Measurements from ENCODE around the gene PRR18.
"Not testable (repeated sequence)": the region's sequence is repeated elsewhere in the genome, so short reads cannot be mapped to it uniquely, and the experiment has no call there.

PRR18 gene, protein sequence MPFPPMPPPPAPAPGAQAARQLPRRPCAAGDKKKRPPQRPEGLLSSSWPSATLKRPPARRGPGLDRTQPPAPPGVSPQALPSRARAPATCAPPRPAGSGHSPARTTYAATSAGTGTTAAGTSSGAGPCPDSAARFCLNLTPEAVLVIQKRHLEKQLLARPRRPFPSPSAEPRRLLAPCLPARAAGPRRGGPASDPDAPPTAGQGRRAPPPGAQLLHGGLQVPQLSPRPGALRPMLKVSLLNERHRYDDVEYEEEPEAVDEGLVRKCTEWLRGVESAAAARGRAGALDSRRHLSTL

DNA sequence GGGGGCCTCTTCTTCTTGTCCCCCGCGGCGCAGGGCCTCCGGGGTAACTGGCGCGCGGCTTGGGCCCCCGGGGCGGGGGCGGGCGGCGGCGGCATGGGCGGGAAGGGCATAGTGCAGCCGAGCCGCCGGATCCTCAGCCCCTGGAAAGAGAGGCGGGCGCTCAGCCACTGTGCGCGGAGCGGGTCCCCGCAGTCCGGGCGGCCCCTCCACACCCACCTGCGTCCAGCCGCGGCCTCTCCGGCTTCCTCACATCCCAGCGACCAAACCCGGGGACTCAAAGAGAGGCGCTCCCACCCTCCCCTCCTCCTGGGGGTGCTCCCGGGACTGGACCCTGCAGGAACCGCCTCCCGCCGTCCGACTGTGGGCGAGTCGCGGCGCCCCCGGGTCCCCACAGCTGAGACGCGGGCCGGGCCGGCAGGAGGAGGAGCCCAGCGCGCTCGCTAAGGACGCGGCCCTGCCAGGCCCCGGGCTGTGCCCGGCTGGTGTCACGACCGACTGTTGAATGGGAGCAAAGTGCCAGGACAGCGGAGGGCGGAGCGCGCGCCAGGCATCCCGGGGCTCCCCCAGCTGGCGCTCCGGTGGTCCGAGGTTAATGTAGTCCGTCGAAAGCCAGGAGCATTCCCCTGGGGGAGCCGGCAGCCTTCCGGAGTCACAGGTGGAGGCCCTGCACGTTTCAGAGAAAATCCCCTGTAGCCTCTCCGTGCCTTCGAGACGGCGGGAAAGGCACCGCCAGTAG lies at the start of gene PRR18:
Gene PRR18, minus strand, starts transcription at position 360 of the 736 bp plus-strand sequence. Its CDS starts 250 bp downstream, at position 110.
- no peak for DNase-seq

DNA sequence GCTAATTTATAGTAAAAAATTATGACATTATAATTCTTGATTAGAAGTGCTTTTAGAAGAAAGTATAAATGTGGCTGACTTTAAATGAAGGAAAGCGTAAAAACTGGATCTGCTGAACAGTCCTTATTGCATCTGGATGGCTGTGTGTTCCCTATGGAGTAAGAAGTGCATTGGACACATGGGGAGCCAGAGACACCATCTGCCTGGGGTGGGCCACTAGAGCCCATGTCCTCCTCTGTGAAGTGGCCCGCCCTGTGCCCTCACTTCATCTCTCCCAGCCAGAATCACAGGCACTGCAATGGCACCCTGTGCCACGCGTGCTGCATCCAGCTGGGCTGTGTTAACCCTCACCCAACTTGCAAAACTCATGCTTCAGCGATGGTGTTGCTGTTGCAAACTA lies 47.4 kb upstream of the PRR18 start:
- DNase-seq, result no peak

DNA sequence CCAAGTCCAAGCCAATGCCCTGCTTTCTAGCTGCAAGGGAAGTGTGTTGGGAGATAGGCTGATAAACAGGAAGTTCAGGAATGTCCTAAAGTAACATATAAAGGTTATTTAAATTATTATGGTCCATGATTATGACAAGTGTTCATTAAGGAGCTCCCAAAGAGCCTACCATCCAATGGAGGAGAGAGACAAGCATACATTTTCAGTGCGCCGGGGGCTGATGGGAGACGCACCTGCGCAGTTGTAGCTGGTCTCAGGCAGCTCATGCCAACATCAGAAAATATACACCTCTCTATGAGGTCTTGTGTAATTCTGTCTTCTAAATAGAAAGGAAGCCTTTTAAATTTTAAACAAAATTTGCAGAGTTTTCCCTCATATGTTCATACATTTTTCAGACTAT lies 46.8 kb upstream of the PRR18 start:
- no peak for DNase-seq

DNA sequence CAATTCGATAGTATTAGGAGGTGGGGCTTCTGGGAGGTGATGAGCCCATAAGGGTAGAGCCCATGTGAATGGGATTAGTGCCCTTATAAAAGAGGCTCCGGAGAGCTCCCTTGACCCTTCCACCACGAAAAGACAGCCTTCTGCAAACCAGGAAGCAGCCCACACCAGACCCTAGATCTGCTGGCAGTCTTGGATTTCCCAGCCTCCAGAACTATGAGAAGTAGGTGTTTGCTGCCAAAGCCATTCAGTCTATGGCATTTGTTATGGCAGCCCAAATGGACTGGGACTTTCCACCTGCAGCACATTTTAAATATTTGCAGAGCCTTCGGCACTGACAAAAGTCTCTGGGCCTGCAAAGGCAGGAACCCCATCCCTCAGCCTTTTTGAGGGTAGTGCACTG lies 46.0 kb upstream of the PRR18 start:
- no peak for DNase-seq

DNA sequence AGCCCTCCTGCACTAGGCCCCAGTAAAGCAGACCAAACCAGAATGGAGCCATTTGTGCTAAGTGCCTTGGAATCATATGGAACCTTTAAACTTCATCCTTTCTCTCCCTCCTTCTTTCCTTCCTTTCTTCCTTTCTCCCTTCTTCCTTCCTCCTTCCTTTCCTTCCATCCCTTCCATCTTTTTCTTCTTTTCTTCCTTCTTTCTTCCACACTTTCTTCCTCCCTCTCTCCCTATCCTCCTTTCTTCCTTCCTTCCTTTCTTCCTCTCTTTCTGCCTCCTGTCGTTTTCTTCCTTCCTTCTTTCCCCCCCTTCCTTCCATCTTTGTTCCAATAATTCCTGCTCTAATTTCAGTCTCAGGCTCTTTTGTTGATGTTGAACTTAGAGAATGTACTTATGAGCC lies 45.3 kb upstream of the PRR18 start:
- DNase-seq, result no peak

DNA sequence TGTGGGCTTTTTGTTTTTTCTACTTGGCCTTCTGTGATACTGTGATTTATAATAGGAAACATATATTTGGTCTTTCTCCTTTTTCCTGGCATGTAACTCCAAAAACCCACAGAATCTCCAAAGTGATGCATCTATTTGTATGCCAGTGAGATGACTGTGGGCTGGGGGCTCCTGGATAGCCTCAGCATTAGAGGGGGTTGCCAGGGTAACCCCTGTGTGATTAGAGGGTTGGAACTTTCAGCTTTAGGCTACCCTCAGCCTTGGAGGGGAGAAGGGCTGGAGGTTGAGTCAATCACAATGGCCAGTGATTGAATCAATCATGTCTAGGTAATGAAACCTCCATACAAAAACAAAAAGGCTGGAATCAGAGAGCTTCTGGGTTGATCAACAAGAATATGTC lies 44.7 kb upstream of the PRR18 start:
- no peak for DNase-seq

DNA sequence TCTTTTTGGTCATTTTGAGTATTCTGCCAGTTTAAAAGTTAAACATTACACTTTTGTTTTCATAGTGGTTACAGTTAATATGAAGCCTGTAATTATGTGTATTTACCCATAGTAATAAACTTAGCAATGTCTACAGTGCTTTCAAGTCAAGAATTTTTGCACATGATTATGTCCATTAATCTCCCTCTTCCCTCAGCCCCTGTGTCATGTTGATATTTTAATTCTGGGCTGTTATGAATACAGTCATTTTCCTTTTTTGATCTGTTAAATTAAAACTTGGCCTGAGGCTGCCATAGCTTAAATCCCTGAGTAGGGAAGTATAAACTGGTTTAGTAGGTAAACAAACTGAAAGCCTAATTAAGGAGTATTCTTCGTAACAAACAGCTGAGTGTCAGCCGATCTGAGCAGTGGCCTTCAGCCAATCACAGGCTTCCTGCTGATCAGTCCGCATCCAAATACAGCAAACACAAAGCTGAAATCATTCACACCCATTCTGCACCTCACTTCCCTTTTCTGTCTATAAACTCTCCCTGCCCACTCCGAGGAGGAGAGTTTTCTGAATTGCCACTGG lies 43.6 kb upstream of the PRR18 start:
- DNase-seq, result no peak

DNA sequence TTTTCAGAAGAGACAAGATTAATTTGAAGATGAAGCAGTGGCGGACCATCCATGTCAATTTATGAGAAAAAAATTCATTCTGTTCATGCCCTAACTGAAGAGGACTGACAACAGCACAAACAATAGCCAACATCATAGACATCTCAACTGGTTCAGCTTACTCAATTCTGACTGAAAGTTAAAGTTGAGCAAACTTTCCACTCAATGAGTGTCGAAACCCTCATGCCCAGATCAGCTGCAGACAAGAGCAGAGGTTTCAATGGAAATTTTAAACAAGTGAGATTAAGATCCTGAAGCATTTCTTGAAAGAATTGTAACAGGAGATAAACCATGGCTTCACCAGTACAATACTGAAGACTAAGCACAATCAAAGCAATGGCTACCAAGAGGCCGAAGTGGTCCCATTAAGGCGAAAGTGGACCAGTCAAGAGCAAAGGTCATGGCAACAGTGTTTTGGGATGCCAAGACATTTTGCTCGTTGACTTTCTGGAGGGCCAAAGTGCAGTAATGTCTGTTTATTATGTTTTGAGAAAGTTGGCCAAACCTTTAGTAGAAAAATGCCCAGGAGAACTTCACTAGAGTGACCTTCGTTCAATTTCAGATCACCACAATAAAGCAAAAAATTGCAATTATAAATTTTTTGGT lies 40.2 kb upstream of the PRR18 start:
- no peak for DNase-seq

DNA sequence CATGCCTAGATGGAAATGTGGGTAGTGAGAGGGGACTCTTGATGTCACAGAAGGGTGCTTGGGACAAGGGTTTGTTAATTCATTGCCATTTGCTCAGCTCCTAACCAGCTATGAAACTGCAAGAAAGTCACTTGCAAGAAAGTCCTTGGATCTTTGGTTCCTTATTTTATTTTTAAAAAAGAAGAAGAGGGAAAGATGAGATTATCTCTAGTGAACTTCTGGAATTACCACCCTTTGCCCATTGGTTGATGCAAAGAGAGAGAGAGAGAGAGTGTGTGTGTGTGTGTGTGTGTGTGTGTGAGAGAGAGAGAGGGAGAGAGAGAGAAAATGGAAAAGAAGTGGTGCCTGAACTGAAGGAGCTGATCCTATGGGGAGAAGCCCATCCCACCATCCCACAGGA lies 38.8 kb upstream of the PRR18 start:
- no peak for DNase-seq

DNA sequence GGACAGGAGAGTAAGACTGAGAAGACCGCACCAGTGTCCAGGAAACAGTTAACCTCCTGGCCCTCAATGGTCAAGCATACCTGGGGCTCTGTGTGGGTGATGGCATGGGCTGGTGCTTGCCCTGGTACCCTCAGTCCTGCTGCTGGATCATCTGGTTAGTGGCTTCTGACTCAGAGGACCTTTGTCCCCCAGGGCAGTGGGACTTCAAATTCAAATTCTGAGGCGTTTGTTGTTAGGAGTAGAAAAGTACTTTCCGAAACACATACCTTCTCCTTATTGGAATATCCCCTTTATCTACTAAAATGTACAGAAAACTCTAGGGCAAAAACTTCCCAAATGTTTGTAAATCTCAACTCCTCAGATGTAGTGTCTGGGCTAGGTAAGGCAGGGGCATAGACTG lies 38.3 kb upstream of the PRR18 start:
- no peak for DNase-seq

DNA sequence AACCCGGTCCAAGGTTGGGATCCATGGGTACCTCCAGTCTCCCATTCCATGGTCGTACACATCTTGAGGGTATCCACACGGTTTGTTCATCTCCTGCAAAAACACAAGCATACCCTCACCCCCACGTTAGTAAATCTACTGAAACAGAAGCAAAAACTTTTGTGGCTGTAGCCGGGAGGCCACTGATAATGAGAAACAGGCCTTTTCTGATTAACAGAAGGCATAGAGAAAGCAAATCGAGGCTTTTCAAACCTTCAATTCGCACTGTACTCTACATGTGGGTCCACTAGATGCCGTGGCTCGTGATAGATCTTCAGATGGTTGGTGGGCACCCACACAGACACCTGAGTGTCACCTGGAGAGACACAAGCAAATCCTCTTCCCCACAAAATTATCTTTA lies 37.5 kb upstream of the PRR18 start:
- DNase-seq, result not testable (repeated sequence)

DNA sequence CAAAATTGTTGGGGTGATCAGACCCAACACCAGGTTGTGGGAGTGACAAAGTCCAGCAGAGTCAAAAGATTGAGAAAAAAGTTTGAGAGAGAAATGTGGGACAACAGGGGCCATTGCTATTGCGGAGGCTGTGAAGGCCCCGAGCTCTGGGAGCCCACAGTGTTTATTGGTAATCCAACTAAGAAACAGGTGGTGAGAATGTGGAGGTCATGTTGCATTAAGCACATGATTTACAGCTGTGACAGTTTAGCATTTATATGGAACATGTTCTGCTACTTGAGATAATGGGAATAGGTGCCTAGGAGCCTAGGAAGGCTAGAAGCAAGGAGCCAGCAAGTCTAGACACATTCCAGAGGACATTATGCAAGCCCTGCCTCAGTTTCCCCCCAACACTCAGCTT lies 36.7 kb upstream of the PRR18 start:
- DNase-seq, result not testable (repeated sequence)

DNA sequence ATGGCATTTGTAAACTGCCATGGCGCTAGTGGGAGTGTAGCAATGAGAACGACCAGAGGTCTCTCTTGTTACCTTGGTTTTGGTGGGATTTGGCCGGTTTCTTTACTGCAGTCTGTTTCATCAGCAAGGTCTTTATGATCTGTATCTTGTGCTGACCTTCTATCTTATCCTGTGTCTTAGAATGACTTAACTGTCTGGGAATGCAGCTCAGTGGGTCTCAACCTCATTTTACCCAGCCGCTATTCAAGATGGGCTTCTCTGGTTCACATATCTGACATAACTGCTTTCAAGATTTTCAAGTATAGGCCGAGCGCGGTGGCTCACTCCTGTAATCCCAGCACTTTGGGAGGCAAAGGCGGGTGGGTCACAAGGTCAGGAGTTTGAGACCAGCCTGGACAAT lies 36.0 kb upstream of the PRR18 start:
- DNase-seq, result no peak

DNA sequence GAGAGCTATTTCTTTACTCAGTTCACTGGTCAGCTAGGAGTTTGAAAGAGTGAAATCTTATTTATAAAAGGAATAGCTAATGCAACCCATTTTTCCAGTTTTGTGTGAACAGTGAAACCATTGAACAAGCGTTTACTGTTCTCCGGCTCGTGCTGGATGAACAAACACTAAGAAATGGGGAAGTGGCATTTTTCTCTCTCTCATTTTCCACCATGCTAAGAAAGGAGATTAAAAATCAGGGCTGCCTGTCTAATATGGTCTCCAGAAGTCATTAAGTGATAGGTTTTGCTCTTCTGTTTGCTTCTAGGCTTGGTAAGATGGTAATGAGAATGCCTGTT lies 34.9 kb upstream of the PRR18 start:
- DNase-seq, result no peak

DNA sequence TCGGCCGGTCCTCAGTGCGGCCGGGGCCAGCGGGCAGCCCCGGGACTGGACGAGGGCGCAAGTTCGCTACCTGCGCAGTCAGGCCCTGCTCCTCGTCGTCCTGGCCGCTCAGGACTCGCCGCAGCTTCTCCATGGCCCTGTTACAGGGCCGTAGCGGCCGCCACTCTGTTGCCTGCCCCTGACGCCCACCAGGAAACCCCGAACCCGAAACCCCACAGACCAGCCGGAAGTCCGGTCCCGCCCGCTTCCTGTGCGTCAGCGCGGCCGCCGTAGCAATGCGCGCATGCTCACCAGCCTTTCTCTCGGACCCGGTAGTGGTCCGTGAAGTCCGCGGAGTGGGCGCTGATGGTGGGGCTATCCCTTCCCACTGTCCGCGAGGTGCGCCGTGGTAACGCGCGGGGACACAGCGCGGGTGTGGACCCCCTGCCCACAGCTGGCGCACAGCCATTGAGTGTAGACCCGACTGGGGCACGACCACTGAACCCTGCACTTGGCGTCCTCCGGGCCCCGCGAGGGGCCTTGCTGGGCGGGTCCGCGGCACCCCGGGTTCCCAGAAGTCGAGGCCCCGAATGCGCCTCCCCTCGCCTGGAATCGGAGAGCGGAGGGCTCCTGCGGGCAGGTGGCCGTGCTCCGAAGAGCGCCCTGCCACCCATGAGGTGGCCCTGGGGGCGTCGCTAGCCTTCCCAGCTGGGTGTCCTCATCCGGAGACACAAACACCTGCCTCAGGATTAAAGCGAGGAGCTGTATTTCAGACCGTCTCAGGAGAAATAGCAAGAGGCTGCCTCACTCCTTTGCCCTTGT lies 34.4 kb upstream of the PRR18 start, which contains the start of gene SFT2D1:
Gene SFT2D1, minus strand, starts transcription at position 197 of the 801 bp plus-strand sequence. Its CDS starts 64 bp downstream, at position 133.
- DNase-seq, result peak; percentile 9 to 70

DNA sequence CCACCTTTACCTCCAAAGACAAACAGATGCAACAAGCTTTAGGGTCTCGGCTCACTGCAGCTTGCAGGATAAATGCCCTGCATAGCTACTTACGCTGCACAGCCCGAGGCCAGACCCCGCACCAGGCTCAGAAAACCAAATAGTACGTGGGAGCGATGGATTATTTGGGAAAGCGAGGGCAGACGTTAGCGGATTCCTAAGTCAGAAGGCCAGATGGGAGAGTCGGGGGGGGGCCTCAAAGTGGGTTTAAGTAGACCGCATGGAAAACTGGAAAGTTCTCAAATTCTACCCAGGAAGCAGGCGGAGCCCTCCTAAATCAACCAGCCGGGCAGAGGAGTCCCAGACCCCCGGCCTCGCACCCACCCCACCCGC lies 33.8 kb upstream of the PRR18 start:
- no peak for DNase-seq

DNA sequence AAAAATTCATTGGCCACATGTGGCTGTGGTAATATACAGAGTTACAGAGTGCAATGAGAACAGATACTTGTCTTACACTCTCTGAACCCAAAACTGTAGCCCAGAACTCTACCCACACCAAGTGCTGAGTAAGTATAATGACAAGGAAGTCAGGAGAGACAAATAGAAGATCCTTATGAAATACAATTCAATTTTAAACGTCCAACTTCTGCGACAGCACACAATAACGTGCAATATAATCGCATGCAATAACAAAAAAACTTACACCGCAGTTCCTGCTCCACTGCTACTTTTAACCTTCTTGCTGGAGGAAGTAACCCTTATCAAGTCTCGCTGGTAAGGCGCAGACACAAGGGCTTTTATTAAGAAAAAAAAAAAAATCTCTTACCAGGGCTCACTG lies 33.3 kb upstream of the PRR18 start:
- DNase-seq, result no peak

DNA sequence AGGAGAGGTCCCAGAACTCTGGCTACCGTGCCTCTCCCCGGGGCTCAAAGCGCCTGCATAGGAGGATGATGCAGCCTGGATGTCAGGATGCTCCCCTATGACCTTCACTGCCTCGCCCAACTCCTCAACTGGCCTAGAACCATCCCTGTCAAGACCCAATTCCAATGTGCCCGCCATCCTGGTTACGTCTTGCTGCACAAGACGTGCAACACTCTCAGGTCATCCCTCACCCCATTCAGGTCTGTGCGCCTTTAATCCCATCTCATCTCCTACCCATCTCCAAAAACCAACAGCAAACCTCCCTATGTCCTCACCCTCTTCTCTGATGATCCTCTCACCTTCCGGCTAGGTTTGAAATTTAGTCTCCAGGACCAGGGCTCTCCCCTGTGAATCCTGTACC lies 30.7 kb upstream of the PRR18 start:
- no peak for DNase-seq

DNA sequence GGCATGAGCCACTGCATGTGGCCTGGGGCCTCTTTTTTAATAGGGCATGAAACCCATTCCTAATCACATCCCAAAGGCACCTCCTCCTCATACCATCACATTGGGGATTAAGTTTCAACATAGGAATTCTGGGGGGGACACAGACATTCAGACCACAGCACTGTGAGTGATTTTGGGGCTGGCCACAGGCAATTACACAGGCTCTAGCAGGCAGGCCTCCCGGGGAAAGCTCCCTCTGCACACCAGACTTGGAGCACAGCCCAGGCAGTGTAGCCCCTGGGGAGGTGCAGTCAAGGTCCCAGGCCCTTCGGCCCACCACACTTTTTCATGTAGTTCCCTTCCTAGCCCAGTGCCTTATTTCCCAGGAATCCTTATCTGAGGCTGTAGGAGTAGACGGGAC lies 28.7 kb upstream of the PRR18 start:
- no peak for DNase-seq

DNA sequence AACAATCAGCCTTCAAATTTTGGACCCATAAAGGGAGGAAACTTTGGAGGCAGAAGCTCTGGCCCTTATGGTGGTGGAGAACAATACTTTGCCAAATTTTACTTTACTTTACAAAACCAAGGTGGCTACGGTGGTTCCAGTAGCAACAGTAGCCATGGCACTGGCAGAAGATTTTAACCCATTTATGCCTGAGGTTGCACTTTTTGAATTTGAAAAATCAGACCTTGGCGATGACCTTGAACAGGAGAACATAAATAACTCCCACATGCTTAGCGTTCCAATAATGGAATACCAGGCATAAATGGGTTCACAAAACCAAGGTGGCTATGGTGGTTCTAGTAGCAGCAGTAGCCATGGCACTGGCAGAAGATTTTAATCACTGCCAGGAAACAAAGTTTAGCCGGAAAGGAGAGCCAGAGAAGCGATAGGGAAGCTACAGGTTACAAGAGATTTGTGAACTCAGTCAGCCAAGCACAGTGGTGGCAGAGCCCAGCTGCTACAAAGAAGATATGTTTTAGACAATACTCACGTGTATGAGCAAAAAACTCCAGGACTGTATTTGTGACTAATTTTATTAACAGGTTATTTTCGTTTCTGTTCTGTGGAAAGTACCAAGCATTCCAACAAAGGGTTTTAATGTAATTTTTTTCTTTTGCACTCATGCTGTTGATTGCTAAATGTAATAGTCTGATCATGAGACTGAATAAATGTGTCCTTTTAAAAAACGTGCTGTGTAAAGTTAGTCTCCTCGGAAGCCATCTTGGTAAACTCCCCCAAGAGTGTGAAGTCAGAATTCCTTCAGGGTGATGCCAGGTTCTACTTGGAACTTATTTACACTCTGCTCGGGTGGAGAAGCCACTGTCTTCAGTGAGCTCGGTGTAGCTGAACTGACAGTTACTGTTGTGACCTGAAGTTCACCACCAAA lies 27.4 kb upstream of the PRR18 start:
- no peak for DNase-seq

DNA sequence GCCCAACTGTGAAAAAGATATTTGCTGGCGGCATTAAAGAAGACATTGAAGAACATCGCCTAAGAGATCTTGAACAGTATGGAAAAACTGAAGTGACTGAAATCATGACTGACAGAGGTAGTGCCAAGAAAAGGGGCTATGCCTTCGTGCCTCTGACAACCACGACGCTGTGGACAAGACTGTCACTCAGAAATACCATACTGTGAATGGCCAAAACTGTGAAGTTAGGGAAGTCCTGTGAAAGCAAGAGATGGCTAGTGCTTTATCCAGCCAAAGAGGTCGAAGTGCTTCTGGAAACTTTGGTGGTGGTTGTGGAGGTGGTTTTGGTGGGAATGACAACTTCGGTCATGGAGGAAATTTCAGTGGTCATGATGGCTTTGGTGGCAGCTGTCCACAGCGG lies 26.7 kb upstream of the PRR18 start:
- no peak for DNase-seq

Data from NCI-H446 (cell line).